Neural cell (in vitro differentiated cells): ENCODE data around the gene TMEM164. TPM values are rescaled to one million over a fixed set of nuclear protein-coding genes. Genes with fewer than 3 reads are reported as not detected.

ENCODE experiments used
- H2AFZ ChIP-seq: fragments of 200-600, 300-800 bp; sonication (generic), shearing (Covaris generic); 2 replicates; pipeline ENCODE4 v1.6.0; 2014; ENCODE audit warnings: low read depth, mild to moderate bottlenecking, antibody characterized with exemption, low read length, moderate library complexity
- H3F3A ChIP-seq: fragments of 200-600 bp; shearing (Covaris generic); 2 replicates; pipeline ENCODE4 v1.6.1; 2016; ENCODE audit warnings: mild to moderate bottlenecking, moderate library complexity, mixed read lengths, antibody characterized with exemption, low read length; ENCODE audit not compliant: insufficient read depth, poor library complexity, severe bottlenecking
- H3K27ac ChIP-seq: fragments of 200-600, 300-800 bp; sonication (generic), shearing (Covaris generic); 2 replicates; pipeline ENCODE4 v1.5.1; 2014; ENCODE audit warnings: mild to moderate bottlenecking, low read length, moderate library complexity
- H3K27me3 ChIP-seq: fragments of 300-800, 200-600 bp; sonication (generic), shearing (Covaris generic); 2 replicates; pipeline ENCODE4 v1.6.0; 2014; ENCODE audit warnings: mild to moderate bottlenecking, low read depth, low read length, moderate library complexity; ENCODE audit not compliant: insufficient read depth
- H3K36me3 ChIP-seq: fragments of 300-800, 200-600 bp; sonication (generic), shearing (Covaris generic); 2 replicates; pipeline ENCODE4 v1.5.1; 2014; ENCODE audit warnings: mild to moderate bottlenecking, antibody characterized with exemption, low read length, moderate library complexity; ENCODE audit not compliant: insufficient read depth
- H3K4me2 ChIP-seq: fragments of 300-800, 200-600 bp; sonication (generic), shearing (Covaris generic); 2 replicates; pipeline ENCODE4 v1.6.0; 2014; ENCODE audit warnings: mild to moderate bottlenecking, low read length
- H3K4me3 ChIP-seq: fragments of 300-800, 200-600 bp; sonication (generic), shearing (Covaris generic); 2 replicates; pipeline ENCODE4 v1.5.1; 2014; ENCODE audit warnings: mild to moderate bottlenecking, low read length, moderate library complexity
- H3K79me2 ChIP-seq: fragments of 200-600 bp; shearing (Covaris generic); replicated peaks from 2 replicates; pipeline ENCODE4 v1.6.0; 2014; ENCODE audit warnings: mild to moderate bottlenecking, low read length, moderate library complexity; ENCODE audit not compliant: insufficient read depth
- H3K9ac ChIP-seq: fragments of 300-800, 200-600 bp; sonication (generic), shearing (Covaris generic); 2 replicates; pipeline ENCODE4 v1.6.1; 2016; ENCODE audit warnings: mild to moderate bottlenecking, low read length, mixed read lengths
- H3K9me2 ChIP-seq: fragments of 200-600 bp; shearing (Covaris generic); 2 replicates; pipeline ENCODE4 v1.6.1; 2016; ENCODE audit warnings: mild to moderate bottlenecking, low read length, mixed read lengths; ENCODE audit not compliant: insufficient read depth
- H3K9me3 ChIP-seq: fragments of 200-600, 300-800 bp; sonication (generic), shearing (Covaris generic); 2 replicates; pipeline ENCODE4 v1.6.1; 2016; ENCODE audit warnings: mild to moderate bottlenecking, mixed run types, low read length, moderate library complexity, mixed read lengths
- H4K20me1 ChIP-seq: fragments of 200-600 bp; shearing (Covaris generic); 2 replicates; pipeline ENCODE4 v1.6.1; 2016; ENCODE audit warnings: mild to moderate bottlenecking, mixed run types; ENCODE audit not compliant: insufficient read depth
- EP300 ChIP-seq: fragments of 450-650 bp; conservative IDR thresholded peaks from 2 replicates; pipeline ENCODE4 v1.6.1; 2014; ENCODE audit warnings: antibody characterized with exemption, mild to moderate bottlenecking, moderate library complexity; ENCODE audit not compliant: poor library complexity, severe bottlenecking
- EZH2 ChIP-seq: fragments of 200-600, 300-800 bp; shearing (Covaris generic), sonication (generic); IDR thresholded peaks from 2 replicates; pipeline ENCODE4 v1.6.1; 2014; ENCODE audit warnings: antibody characterized with exemption, low read length, borderline replicate concordance, mild to moderate bottlenecking; ENCODE audit not compliant: insufficient read depth, poor library complexity, severe bottlenecking
- MXI1 ChIP-seq: fragments of 450-650 bp; conservative IDR thresholded peaks from 2 replicates; pipeline ENCODE4 v1.6.1; 2014; ENCODE audit warnings: antibody characterized with exemption, mild to moderate bottlenecking; ENCODE audit not compliant: poor library complexity, severe bottlenecking
- POLR2AphosphoS5 ChIP-seq: IDR thresholded peaks from 2 replicates; pipeline ENCODE4 v1.6.1; 2012
- RAD21 ChIP-seq: fragments of 450-650 bp; conservative IDR thresholded peaks from 2 replicates; pipeline ENCODE4 v1.6.1; 2014; ENCODE audit warnings: antibody characterized with exemption, mild to moderate bottlenecking, moderate library complexity
- SMC3 ChIP-seq: fragments of 450-650 bp; conservative IDR thresholded peaks from 2 replicates; pipeline ENCODE4 v1.6.1; 2014; ENCODE audit warnings: antibody characterized with exemption, mild to moderate bottlenecking, moderate library complexity; ENCODE audit not compliant: poor library complexity
- TAF1 ChIP-seq: IDR thresholded peaks from 2 replicates; pipeline ENCODE4 v1.6.1; 2012; ENCODE audit warnings: low read depth
- polyA plus RNA-seq: library from polyadenylated mRNA; depleted of rRNA; stranded (reverse); fragments of >200 nt; gene quantifications from 2 replicates; pipeline ENCODE4 v1.2.3, GENCODE V29; 2014
- TF ChIP-seq, protein P1 (sequence below): fragments of 450-650 bp; IDR thresholded peaks from 2 replicates; pipeline ENCODE4 v1.5.1; 2014; ENCODE audit warnings: antibody characterized with exemption, mild to moderate bottlenecking, moderate library complexity; ENCODE audit not compliant: poor library complexity, severe bottlenecking
- TF ChIP-seq, protein P2 (sequence below): IDR thresholded peaks from 2 replicates; pipeline ENCODE4 v1.6.1; 2012; ENCODE audit warnings: borderline replicate concordance

Gene TMEM164
- polyA plus RNA-seq, 1 donor from 2014 or later, result 52.8 TPM

DNA sequence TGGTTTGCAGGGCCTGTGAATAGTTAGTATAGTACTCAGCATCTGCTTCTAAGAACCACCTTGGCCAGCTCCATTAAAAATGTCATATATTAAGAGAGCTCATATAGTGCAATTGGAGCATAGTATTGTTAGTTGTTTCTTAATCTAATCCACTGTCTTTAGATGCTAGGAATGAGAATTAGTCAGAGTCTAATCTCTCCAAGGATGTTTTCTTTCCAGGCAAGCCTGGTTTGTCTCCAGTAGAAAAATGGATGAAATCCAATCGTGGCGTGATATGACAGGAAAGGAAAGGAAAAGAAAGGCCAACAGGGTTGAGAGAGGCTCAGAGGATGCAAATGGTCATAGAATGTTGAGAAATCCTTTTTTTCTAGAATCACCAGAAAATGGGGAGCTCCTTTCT, 15.0 kb upstream of the TMEM164 start:
- no peaks in the 10 kb centered on the region for H4K20me1 ChIP-seq
- no peak for TF ChIP-seq RAD21
- no peak for TF ChIP-seq TAF1
- TF ChIP-seq MXI1, result no peak
- no peak for TF ChIP-seq SMC3
- no peak for TF ChIP-seq POLR2AphosphoS5
- TF ChIP-seq EP300, result no peak
- TF ChIP-seq, protein P1, sequence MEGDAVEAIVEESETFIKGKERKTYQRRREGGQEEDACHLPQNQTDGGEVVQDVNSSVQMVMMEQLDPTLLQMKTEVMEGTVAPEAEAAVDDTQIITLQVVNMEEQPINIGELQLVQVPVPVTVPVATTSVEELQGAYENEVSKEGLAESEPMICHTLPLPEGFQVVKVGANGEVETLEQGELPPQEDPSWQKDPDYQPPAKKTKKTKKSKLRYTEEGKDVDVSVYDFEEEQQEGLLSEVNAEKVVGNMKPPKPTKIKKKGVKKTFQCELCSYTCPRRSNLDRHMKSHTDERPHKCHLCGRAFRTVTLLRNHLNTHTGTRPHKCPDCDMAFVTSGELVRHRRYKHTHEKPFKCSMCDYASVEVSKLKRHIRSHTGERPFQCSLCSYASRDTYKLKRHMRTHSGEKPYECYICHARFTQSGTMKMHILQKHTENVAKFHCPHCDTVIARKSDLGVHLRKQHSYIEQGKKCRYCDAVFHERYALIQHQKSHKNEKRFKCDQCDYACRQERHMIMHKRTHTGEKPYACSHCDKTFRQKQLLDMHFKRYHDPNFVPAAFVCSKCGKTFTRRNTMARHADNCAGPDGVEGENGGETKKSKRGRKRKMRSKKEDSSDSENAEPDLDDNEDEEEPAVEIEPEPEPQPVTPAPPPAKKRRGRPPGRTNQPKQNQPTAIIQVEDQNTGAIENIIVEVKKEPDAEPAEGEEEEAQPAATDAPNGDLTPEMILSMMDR, result no peak
- TF ChIP-seq EZH2, result no peak
- TF ChIP-seq, protein P2, sequence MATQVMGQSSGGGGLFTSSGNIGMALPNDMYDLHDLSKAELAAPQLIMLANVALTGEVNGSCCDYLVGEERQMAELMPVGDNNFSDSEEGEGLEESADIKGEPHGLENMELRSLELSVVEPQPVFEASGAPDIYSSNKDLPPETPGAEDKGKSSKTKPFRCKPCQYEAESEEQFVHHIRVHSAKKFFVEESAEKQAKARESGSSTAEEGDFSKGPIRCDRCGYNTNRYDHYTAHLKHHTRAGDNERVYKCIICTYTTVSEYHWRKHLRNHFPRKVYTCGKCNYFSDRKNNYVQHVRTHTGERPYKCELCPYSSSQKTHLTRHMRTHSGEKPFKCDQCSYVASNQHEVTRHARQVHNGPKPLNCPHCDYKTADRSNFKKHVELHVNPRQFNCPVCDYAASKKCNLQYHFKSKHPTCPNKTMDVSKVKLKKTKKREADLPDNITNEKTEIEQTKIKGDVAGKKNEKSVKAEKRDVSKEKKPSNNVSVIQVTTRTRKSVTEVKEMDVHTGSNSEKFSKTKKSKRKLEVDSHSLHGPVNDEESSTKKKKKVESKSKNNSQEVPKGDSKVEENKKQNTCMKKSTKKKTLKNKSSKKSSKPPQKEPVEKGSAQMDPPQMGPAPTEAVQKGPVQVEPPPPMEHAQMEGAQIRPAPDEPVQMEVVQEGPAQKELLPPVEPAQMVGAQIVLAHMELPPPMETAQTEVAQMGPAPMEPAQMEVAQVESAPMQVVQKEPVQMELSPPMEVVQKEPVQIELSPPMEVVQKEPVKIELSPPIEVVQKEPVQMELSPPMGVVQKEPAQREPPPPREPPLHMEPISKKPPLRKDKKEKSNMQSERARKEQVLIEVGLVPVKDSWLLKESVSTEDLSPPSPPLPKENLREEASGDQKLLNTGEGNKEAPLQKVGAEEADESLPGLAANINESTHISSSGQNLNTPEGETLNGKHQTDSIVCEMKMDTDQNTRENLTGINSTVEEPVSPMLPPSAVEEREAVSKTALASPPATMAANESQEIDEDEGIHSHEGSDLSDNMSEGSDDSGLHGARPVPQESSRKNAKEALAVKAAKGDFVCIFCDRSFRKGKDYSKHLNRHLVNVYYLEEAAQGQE, result no peak
- H3K9me3 ChIP-seq, result no peaks in the 10 kb centered on the region
- no peaks in the 10 kb centered on the region for H3K9me2 ChIP-seq
- H3K4me3 ChIP-seq, result no peak overlapping the region
- H3K79me2 ChIP-seq, result no peaks in the 10 kb centered on the region
- no peak overlapping the region for H3K9ac ChIP-seq
- no peaks in the 10 kb centered on the region for H3K36me3 ChIP-seq
- no peak overlapping the region for H2AFZ ChIP-seq
- no peak overlapping the region for H3K4me2 ChIP-seq
- H3F3A ChIP-seq, result no peaks in the 10 kb centered on the region
- H3K27ac ChIP-seq, result no peak overlapping the region
- no peaks in the 10 kb centered on the region for H3K27me3 ChIP-seq

DNA sequence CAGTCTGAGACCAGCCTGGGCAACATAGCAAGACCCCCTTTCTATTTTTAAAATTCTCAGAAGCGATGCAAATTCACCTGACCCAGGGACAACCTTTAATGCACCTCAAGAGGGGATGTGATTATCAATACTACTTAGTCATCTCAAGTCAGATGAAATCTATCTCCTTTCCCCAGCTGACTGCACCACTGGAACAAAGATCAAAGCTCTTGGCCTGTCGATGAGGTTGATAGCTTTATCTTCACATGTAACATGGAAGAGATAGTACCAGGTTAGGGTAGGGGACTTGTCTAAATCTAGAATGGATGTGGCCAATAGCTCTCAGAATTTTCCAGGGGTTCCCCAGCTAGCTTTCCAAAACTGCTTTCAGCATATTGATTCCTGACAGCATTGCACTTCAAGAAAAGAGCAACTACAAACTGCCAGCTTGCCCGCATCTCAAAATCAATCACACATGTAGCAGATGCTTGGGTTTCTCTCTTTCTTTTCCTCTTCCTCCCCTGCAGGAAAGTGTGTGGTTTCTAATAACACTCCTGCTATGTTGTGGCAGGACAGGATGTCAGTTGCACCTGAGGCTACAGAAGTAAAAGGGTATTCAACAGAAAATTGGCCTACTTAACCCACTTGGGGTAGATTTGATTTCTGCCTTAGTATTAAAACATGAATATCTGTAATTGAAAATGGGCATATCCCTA, 12.2 kb upstream of the TMEM164 start:
- H3K27me3 ChIP-seq, result no peaks in the 10 kb centered on the region
- no peak for TF ChIP-seq SMC3
- no peak for TF ChIP-seq EZH2
- no peak for TF ChIP-seq EP300
- no peak for TF ChIP-seq TAF1
- TF ChIP-seq, protein P2, result no peak
- TF ChIP-seq MXI1, result no peak
- no peak for TF ChIP-seq POLR2AphosphoS5
- no peak for TF ChIP-seq RAD21
- TF ChIP-seq, protein P1, result no peak

More for the DNA sequence above, 12.2 kb upstream of the TMEM164 start:
- Histone ChIP-seq H3K4me3 (no peak overlapping the region), H3K9ac (no peak overlapping the region), H2AFZ (no peak overlapping the region), H3K36me3 (no peaks in the 10 kb centered on the region), H3K4me2 (no peak overlapping the region), H3K27ac (no peak overlapping the region), H3K9me2 (no peaks in the 10 kb centered on the region), H3K79me2 (no peaks in the 10 kb centered on the region), H3K9me3 (no peaks in the 10 kb centered on the region), H4K20me1 (no peaks in the 10 kb centered on the region), H3F3A (no peaks in the 10 kb centered on the region)
